HG03039 (cell line): Measurements from ENCODE around the gene LMO7.

ENCODE experiments used
- ATAC-seq: cut with Tn5 transposase; IDR thresholded peaks from one replicate; pipeline ENCODE4 v1.9.1; 2021; ENCODE audit warnings: mild to moderate bottlenecking, moderate library complexity; ENCODE audit not compliant: unreplicated experiment

Gene LMO7

DNA sequence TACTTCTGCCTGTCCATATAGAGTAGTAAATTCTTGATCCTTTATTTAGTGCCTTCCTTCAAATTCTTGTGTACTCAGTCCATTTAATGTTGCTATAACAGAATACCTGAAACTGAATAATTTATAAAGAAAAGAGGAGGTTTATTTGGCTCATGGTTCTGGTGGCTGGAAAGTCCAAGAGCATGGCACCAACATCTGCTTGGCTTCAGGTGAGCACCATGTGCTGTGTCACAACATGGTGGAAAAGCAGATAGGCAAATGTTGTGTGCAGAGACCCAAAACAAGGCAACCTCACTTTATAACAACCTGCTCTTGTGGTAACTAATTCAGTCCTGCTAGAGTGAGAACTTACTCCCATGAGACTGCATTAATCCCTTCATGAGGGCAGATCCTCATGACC is 195.3 kb downstream of the LMO7 start:
- ATAC-seq: no peak

DNA sequence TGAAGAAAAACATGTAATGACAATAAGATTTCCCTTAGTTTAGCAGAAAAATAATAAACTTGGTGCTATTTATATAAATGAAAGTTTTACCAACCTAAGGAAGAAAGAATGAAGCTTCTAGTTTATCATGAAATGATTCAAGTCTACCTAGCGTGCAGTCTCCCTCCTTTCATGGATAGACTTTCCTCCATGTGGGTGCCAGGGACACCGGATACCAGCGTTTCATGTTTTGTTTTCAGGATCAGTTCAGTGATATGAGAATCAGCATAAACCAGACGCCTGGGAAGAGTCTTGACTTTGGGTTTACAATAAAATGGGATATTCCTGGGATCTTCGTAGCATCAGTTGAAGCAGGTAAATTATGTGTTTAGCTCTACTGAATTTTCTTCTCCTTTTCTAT is 196.7 kb downstream of the LMO7 start:
- no peak for ATAC-seq

DNA sequence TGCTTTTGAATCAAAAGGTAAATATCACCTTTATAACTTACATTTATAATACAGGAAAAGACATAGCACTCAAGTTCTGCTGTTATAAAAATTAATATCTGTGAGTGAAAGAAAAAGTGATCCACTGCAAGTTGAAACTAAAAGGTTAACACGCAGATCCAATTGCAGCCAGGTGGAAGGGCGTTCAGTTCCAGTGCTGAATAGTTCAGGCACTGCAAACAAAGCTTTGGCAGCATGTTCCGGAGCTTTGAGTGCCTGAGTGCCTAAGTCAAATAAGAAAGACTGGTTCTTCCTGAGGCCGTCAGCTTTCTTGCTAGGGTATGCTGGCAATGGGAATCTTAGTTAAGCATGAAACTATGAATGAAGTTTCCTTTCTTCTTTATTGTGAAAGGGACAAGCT is 200.3 kb downstream of the LMO7 start:
- no peak for ATAC-seq

DNA sequence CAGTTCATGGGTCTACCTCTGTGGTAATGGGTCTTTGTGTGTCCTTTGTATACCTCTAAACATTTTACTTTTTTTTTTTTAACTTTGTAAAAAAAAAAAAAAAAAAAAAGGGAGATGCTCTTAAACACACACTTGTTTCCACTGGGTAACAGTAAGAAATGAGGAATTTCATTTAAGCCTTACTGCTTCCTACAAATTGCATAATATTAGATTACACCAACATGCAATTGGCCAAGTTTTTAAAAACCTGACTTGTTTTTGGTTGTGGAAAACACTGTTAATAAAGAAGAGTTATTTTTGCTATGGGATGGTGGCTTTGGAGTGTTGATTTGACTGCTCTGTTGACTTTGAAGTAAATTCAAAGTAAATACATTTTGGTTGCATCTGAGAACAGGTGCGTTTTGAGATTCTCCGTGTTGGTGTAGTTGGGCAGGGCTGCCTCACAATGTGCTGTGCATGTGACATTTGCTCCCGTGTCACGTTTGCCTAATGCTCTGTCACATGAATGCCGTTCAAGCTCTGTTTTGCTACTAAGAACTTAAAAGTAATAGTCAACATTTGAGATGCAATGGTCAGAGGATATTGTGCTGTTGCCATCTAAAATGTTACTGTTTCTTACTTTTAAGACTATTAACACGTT is 202.4 kb downstream of the LMO7 start:
- ATAC-seq: no peak

DNA sequence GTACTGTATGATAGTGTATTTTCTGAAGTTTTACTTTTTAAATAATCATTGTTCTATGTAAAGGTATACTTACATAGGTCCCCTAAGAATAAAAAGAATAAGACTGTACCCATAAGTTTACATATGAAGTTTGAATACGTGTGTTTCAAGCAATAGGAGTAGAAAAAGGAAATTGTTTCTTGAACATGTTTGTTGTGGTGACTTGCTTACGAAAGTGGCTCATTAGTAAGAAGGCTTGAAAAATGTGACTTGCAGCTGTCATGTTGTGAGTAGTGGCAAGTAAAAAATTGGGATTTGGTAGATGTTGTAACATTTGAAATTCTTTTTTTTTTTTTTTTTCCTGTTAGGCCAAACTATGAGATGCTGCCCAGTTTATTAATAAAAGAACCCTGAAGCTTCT is 203.3 kb downstream of the LMO7 start:
- ATAC-seq: no peak

DNA sequence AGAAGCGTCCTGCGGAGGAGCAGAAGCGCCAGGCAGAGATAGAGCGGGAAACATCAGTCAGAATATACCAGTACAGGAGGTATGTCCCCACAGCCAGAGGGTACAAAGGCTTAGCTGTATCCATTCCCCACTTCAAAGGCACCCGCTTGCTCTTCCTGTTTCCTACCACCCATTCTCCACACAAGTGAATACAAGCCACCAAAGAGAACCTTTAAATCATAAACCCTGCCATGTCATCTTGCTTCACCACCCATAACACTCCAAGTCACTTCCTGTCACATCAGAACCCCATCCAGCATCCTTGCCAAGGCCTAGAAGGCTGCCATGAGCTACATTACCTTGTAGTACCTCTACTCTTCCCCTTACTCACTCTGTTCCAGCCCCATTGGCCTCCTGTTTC is 205.8 kb downstream of the LMO7 start:
- ATAC-seq: no peak

DNA sequence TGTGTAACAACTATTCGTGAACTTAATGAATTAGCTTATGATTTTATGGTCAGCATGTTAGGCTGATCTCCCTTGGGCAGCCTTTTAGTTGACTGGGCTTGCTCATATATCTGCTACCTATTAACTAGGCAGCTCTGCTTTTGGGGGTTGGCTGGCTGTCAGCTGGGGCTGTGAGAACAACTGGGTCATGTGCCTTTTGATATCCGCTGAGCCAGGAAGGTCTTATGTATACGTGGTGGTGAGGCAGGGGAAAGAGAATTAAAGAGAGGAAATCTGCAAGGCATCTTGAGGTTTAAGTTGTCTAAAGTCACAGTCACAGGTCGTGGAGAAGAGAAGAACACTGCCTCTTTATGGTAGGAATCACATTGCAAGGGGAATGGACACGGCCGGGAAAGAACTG is 206.9 kb downstream of the LMO7 start:
- no peak for ATAC-seq

DNA sequence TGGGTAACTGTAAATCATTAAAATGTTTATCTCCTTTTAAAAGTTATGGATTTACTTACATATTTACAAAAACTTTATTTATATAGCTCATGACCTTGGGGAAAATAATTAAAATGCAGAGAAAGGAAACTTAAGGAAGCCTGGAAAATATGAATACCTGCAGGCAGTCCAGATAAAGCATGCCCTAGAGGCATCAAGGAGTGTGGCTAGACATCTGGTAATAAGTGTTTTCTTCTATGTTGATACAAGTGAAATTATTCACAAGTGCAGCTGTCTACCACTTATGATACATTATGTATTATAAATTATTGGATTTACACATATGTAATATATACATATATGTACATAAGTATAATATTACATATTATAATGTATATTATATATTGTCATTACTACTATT is 207.9 kb downstream of the LMO7 start:
- no peak for ATAC-seq

DNA sequence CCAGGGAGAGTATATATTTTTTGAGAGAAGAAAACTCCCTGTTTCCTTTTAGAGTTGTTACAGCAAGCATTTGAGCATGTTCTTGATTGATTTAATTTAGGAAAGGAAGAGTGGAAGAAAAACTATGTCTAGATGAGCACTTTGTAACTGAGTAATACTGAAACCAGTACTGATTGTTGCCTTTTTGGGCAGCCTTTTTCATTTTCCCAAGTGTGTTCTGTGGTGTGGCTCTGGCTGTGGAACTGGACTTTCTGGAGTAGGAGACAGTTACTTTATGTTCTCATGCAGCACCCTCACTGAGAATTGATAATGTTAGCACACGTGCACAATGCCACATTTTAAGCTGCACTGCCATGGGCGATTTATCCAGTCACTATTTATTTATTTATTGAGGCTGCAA is 211.5 kb downstream of the LMO7 start:
- ATAC-seq: no peak

DNA sequence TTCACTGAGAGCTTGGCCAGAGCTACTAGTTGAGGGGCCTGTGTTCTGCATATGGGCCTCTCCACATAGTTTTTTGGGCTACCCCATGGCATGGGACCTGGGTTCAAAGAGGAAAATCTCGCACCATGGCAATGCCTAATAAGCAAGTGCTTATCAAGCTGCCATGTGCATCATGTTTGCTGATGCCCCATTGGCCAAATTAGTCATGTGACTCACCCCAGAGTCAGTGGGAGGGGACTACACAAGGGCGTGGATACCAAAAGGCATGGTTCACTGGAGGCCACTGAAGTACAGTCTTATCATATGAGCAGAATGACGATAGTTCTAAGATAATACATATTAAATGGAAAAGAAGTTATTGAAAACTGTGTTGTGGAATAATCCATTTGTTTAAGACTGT is 214.8 kb downstream of the LMO7 start:
- no peak for ATAC-seq

DNA sequence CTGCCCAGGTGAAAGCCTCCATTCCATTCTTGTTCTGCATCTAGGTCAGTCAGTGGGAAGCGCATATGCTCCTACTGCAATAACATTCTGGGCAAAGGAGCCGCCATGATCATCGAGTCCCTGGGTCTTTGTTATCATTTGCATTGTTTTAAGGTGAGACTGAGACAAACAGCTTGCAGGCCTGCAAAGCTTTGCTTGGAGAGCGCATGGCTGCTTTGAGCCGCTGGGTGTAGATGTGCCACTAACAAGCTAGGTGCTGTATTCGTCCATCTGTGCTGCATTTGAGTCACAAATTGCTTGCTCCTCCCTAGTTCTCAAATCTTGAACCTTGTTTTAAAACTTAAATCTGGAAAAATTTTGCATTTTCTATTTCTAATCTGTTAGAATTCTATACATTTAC is 219.1 kb downstream of the LMO7 start:
- ATAC-seq: no peak

DNA sequence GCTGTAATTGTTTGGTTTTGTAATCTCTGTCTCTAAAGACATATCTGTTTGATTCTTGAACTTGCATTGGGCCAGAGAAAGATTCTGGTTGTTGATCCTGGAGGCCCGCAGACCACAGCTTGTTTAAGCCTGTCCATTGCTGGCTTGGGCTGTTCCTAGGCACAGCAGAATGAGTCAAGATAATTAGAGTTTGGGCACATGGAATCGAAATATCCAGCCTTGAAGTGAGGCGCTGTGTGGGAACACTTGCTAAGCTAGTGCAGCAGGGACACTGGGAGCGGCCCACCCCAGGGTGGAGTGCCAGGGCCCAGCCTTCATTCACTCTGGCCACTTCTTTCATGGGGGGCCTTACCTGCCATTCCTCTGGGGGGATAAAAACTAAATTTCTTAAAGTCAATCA is 219.7 kb downstream of the LMO7 start:
- ATAC-seq: no peak

DNA sequence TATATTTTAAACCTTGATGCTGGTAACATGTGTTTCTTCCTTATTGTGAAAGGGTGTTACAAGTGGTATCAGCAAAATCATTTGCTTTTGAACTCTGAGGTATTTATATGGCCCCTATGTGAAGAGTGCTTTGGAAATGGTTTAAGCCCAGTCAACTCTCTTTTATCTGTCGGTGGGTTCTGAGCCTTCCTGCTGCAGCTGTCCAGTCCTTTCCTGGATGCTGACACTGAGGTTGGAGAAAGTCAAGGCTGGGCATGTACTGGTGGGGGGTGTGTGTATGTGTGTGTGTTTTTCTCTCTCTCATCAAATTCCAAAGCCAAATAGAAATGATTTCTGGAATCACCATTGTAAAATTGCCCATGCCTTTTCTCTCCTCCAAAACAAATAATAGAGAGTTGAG is 221.2 kb downstream of the LMO7 start:
- no peak for ATAC-seq

DNA sequence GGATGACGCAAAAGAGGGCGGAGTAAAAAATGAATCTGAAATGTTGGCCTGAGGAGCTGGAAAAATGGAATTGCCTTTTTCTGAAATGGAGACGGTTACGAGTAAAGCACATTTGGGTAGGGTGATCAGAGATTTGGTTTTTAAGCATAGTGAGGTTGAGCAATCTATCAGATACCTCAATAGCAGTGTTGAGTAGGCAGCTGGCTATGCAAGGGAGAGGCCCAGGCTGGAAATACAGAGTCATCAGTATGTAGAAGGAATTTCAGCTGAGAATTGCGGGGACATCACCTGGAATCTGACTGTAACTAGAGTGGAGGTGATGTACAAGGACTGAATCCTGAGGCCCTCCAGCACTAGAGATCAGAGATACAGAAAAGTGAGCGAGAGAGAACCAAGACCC is 224.8 kb downstream of the LMO7 start:
- ATAC-seq: no peak

DNA sequence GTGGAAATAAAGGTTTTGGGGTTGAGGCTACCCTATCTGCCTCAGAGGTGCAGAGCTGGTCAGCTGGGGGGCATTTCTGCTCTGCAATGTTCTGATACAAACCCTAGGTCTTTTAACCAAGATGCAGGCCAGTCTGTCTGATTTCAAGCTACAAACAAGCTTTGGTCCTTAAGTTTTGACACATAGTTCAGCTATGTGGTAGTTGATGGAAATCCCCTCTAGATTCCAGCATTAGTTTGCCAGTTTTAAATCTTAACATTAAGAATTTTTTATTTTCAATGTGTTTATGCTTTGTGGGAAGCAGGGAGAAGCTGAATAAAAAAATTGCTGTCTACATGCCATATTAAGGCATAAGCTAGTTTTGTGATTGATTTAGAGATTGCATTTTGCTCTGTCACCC is 225.7 kb downstream of the LMO7 start:
- no peak for ATAC-seq

DNA sequence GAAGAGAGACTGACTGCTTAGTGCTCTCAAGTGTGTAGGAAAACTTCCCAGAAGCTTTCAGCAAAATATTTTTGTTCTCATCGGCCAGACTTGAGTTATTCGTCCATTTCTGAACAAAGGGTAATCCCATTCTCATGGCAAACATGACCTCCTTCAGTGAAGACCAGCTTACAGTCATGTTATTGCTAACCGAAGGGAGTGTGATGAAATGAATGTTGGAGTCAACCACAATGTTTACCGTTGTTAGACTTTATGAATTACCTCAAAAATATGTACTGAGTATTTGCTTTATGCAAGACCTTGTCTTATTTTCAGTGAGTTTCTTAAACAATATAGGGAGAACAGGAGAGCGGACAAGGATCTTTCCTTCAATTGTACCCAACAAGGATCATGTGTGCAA is 228.6 kb downstream of the LMO7 start:
- no peak for ATAC-seq

DNA sequence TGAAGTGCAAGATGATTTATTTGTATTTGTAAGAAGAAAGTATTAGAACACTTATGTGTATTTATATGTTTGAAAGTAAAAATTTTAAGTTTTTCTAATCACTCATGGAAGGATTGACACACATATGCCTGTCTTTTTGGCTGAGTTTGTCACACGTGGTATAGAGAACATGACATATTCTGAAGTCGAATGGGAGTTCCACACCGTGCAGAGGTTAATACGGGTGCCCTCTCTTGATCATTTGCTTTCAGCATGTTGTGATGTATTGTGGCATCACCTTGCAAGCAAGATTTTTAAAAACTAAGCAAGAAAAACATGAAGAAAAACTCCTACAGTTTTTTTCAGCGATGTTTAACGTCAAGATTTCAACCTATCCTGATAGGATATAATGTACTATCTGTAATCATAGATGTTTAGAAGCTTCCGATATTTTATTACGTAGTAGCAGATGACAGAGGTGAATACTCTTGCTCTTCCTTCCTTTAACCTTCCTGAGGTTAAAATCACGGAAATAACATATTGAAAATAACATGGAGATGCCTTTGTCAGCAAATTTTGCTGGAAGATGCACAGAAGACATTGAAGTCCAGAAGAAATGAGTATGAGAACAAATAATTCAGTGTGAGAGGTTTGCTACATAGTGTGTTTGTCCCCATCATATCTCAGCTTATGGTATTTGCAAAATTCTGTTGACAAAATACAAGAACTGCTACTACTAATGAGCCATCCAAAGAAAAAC is 231.4 kb downstream of the LMO7 start:
- ATAC-seq: no peak

DNA sequence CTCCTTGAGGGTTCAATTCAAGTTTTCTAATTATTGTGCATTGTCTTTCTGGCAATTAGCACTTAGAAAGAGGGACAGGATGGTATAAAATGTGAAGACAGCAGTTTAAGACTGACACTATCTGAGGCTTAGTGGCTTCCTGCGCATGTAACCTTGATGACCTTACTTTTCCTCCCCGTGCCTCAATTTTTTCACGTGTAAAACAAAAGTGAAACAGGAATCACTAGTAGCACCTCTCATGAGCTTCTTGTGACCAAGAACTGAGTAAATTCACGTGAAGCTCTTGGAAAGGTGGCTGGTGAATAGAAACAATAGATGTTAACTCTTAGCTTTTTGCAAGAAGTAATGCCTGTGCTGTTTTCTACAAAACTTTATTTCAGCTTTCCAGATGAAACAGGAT is 233.9 kb downstream of the LMO7 start:
- ATAC-seq: no peak

DNA sequence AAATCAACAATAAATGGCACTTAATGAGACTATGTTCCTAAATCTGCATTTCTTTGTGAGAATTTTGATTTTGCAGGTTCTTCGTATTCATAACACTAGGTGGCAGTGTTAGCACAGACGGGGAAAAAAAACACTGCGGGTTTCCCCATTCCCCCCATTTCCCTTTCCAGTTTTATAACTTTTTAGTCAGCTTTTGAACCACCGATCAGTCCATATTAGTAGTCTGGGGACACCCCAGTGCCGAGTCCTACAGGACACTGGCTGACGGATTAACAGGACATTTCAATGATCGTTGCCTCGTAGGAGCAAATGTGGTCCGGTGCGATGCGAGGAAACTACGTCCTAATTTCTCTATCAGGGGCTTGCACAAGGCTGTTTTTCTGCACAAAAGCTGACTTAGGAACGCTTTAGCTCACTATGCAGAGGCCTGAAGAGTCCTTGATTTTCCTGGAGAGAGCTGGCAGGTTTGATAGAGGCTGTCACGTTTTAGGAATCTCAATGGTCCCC is 234.3 kb downstream of the LMO7 start:
- ATAC-seq: no peak

DNA sequence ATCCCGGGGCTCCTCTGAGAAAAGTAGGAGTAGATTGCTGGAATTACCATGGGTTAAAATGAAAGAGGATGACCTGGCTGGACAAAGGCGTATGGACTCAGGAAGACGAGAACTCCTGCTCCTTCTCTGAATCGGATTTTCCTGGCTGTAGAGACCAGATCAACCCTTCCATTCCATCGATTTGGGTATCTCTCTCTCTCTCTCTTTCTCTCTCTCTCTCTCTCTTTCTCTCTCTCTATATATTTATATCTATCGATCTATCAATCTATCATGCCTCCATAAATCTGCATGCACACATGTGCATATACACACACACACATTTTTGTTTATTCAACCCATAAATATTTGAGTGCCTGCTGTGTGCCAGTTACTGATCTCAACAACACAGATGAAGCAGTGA is 234.9 kb downstream of the LMO7 start:
- ATAC-seq: no peak

DNA sequence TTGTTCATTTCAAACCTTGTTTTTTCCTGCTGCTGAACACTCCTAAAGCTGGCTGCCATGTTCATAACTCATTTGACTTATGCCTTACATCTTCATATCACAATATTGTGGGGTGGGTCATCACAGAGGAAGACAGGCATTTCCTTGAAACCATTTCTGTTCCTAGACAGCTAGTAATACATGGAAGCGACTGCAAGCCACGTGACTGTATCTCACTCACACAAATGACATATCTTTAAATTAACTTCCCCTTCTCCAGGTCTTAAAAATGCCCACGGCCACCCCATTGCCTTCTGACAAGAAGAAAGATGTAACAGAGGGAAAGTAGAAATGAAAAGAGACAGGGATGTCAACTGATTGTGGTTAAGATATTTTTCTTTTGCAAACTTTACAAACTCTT is 236.8 kb downstream of the LMO7 start:
- ATAC-seq: no peak

DNA sequence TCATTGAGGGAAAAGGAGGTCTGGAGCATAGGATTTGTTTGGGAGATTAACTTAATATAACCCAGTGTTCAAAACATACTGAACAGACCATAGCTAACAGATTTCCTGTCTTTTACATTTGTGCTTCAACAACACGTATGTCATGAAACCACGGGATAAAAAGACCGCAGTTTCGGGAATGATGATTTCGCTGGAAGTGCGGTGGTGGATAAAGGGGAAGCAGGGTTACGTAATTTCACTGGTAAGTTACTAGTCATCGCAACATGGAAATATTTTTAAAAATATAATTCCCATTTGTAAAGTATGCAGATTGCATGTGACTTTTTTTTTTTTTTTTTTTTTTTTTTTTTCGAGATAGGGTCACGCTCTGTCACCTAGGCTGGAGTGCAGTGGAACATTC is 237.4 kb downstream of the LMO7 start:
- no peak for ATAC-seq

DNA sequence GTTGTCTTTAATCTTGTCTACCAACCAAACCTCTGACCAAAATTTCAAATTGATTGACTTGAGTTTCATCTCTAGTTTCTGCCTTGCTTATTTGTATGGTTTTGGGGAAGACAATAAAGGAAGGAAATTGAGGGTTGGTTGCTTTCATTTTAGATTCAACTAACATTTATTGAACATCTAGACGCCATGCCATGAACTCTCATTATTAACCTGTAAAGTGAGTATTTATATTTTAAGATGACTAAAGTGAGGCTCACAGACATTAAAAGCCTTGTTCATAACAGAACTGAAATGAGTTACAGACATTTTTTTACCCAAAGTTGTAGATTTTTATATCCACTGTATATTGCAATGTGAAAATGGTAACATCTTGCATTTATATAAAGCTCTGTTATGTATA is 239.3 kb downstream of the LMO7 start:
- ATAC-seq: no peak
